CD8-positive, alpha-beta memory T cell (primary cell): ENCODE data around the gene PLBD2. TPM values are rescaled to one million over a fixed set of nuclear protein-coding genes. Genes with fewer than 3 reads are reported as not detected.

ENCODE experiments used
- CTCF ChIA-PET: fragments of 350-600 bp; sonication (Branson Sonifier 250); formaldehyde crosslinking; loops from one replicate; lab custom pipeline; 2021; ENCODE audit warnings: antibody characterized with exemption; lab: Charles Lee
- POLR2A ChIA-PET: fragments of 350-600 bp; sonication (Branson Sonifier 250); formaldehyde crosslinking; loops from one replicate; lab custom pipeline; 2021; ENCODE audit warnings: antibody characterized with exemption; lab: Charles Lee
- DNase-seq, 5 donors: peaks; one replicate each; pipeline versions ENCODE4 v3.0.0 to v3.0.0-alpha.2; 2020 to 2022; ENCODE audit warnings: mixed read lengths in 1 of 5
- H3K27ac ChIP-seq: one replicate; pipeline ENCODE4 v1.7.0; 2013; ENCODE audit warnings: low read depth, mild to moderate bottlenecking, low read length, moderate library complexity
- H3K27me3 ChIP-seq: 2 replicates; pipeline ENCODE4 v1.7.0; 2013; ENCODE audit warnings: low read length, mild to moderate bottlenecking; ENCODE audit not compliant: insufficient read depth, poor library complexity, severe bottlenecking
- H3K36me3 ChIP-seq: 2 replicates; pipeline ENCODE4 v1.7.0; 2013; ENCODE audit warnings: mild to moderate bottlenecking, low read length, moderate library complexity; ENCODE audit not compliant: insufficient read depth
- H3K4me1 ChIP-seq: 2 replicates; pipeline ENCODE4 v1.7.0; 2013; ENCODE audit warnings: mild to moderate bottlenecking, low read length, moderate library complexity; ENCODE audit not compliant: insufficient read depth
- H3K4me3 ChIP-seq: 2 replicates; pipeline ENCODE4 v1.7.0; 2013; ENCODE audit warnings: mild to moderate bottlenecking, low read length
- H3K9me3 ChIP-seq: 2 replicates; pipeline ENCODE4 v1.7.0; 2013; ENCODE audit warnings: mild to moderate bottlenecking, low read length
- H3K27ac Mint-ChIP-seq, 8 donors: one replicate each; pipeline ENCODE4 v1.8.0; 2020 to 2021; ENCODE audit warnings: mixed read lengths in 8 of 8, mild to moderate bottlenecking in 6 of 8, inconsistent platforms in 3 of 8, moderate library complexity in 3 of 8
- H3K27me3 Mint-ChIP-seq, 2 donors: one replicate each; pipeline ENCODE4 v1.8.0; 2020 to 2021; ENCODE audit warnings: mixed read lengths in 2 of 2, mild to moderate bottlenecking in 1 of 2, moderate library complexity in 1 of 2
- H3K36me3 Mint-ChIP-seq, 3 donors: one replicate each; pipeline ENCODE4 v1.8.0; 2020 to 2021; ENCODE audit warnings: mixed read lengths in 3 of 3, inconsistent platforms in 1 of 3, mild to moderate bottlenecking in 1 of 3
- H3K4me1 Mint-ChIP-seq, 3 donors: one replicate each; pipeline ENCODE4 v1.8.0; 2020 to 2021; ENCODE audit warnings: mixed read lengths in 3 of 3, inconsistent platforms in 1 of 3, mild to moderate bottlenecking in 1 of 3
- H3K4me3 Mint-ChIP-seq, 7 donors: one replicate each; pipeline ENCODE4 v1.8.0; 2020 to 2021; ENCODE audit warnings: mixed read lengths in 7 of 7, mild to moderate bottlenecking in 6 of 7, moderate library complexity in 4 of 7, inconsistent platforms in 2 of 7
- H3K9me3 Mint-ChIP-seq, 5 donors: one replicate each; pipeline ENCODE4 v1.8.0; 2020 to 2022; ENCODE audit warnings: mixed read lengths in 5 of 5, mild to moderate bottlenecking in 3 of 5, moderate library complexity in 2 of 5, inconsistent platforms in 1 of 5
- polyA plus RNA-seq: library from polyadenylated mRNA; unstranded; fragments of 300-500 nt; fragmentation: Illumina TruSeq; gene quantifications from one replicate; pipeline ENCODE4 v1.2.3, GENCODE V29; 2021
- total RNA-seq, 2 experiments: library from RNA; stranded (reverse); gene quantifications; one replicate each; pipeline ENCODE4 v1.2.3, GENCODE V29; 2021

Gene PLBD2
- total and polyA plus RNA-seq, 3 experiments from 2014 or later = 10.0 to 20.7 (median 19.5) TPM

GRCh38 chr12:113396828-113397496 lies 38.6 kb downstream of the PLBD2 start:
- H3K4me3 Mint-ChIP-seq = no peak overlapping the region
- no peaks in the 10 kb centered on the region for H3K36me3 ChIP-seq
- H3K9me3 Mint-ChIP-seq = no peaks in the 10 kb centered on the region
- DNase-seq = no peak
- no peaks in the 10 kb centered on the region for H3K9me3 ChIP-seq
- no peak overlapping the region for H3K27ac Mint-ChIP-seq
- H3K4me1 ChIP-seq = no peaks in the 10 kb centered on the region
- no peaks in the 10 kb centered on the region for H3K36me3 Mint-ChIP-seq
- no peaks in the 10 kb centered on the region for H3K27me3 ChIP-seq
- H3K4me1 Mint-ChIP-seq = no peaks in the 10 kb centered on the region
- peaks cover 0 to 4% of the 10 kb centered on the region in 2 donors for H3K27me3 Mint-ChIP-seq
- no peak overlapping the region for H3K27ac ChIP-seq
- CTCF ChIA-PET = no interaction called here
- H3K4me3 ChIP-seq = no peak overlapping the region
- POLR2A ChIA-PET = no interaction called here

GRCh38 chr12:113397497-113398197 lies 39.3 kb downstream of the PLBD2 start:
- no peaks in the 10 kb centered on the region for H3K4me1 ChIP-seq
- no peaks in the 10 kb centered on the region for H3K27me3 ChIP-seq
- no peaks in the 10 kb centered on the region for H3K9me3 Mint-ChIP-seq
- no peaks in the 10 kb centered on the region for H3K4me1 Mint-ChIP-seq
- no peaks in the 10 kb centered on the region for H3K36me3 ChIP-seq
- peaks cover 4 to 5% of the 10 kb centered on the region in 2 donors for H3K27me3 Mint-ChIP-seq
- POLR2A ChIA-PET = no interaction called here
- no peak for DNase-seq
- no peak overlapping the region for H3K27ac Mint-ChIP-seq
- no peaks in the 10 kb centered on the region for H3K36me3 Mint-ChIP-seq
- CTCF ChIA-PET = no interaction called here
- no peak overlapping the region for H3K4me3 Mint-ChIP-seq
- no peaks in the 10 kb centered on the region for H3K9me3 ChIP-seq
- no peak overlapping the region for H3K4me3 ChIP-seq
- no peak overlapping the region for H3K27ac ChIP-seq

GRCh38 chr12:113398346-113399290 lies 40.2 kb downstream of the PLBD2 start:
- Mint-ChIP-seq H3K27me3 (peaks cover 4 to 8% of the 10 kb centered on the region in 2 donors), H3K4me3 (no peak overlapping the region), H3K36me3 (no peaks in the 10 kb centered on the region), H3K9me3 (no peaks in the 10 kb centered on the region), H3K27ac (no peak overlapping the region), H3K4me1 (no peaks in the 10 kb centered on the region)
- Histone ChIP-seq H3K36me3 (no peaks in the 10 kb centered on the region), H3K27ac (no peak overlapping the region), H3K4me3 (no peak overlapping the region), H3K4me1 (no peaks in the 10 kb centered on the region), H3K9me3 (no peaks in the 10 kb centered on the region), H3K27me3 (no peaks in the 10 kb centered on the region)
- DNase-seq = no peak
- ChIA-PET POLR2A (no interaction called here), CTCF (no interaction called here)

- H3K9me3 Mint-ChIP-seq = no peaks in the 10 kb centered on the region
- H3K36me3 ChIP-seq = no peaks in the 10 kb centered on the region
Observed at GRCh38 chr12:113399490-113399889, 41.1 kb downstream of the PLBD2 start.

GRCh38 chr12:113400362-113400761 lies 42.0 kb downstream of the PLBD2 start:
- peaks cover 0 to 4% (median 0%) of the 10 kb centered on the region in 3 donors for H3K36me3 Mint-ChIP-seq
- DNase-seq = no peak
- H3K4me3 ChIP-seq = no peak overlapping the region
- no peaks in the 10 kb centered on the region for H3K4me1 Mint-ChIP-seq
- peaks cover 10 to 16% of the 10 kb centered on the region in 2 donors for H3K27me3 Mint-ChIP-seq
- no peak overlapping the region for H3K4me3 Mint-ChIP-seq
- H3K4me1 ChIP-seq = no peaks in the 10 kb centered on the region
- ChIA-PET POLR2A (no interaction called here), CTCF (no interaction called here)
- H3K9me3 ChIP-seq = no peaks in the 10 kb centered on the region
- H3K27ac Mint-ChIP-seq = no peak overlapping the region
- H3K36me3 ChIP-seq = no peaks in the 10 kb centered on the region
- H3K27ac ChIP-seq = no peak overlapping the region
- no peaks in the 10 kb centered on the region for H3K27me3 ChIP-seq
- H3K9me3 Mint-ChIP-seq = no peaks in the 10 kb centered on the region

More at GRCh38 chr12:113399490-113399889, 41.1 kb downstream of the PLBD2 start:
- ChIA-PET CTCF (interaction anchor here (0.6 kb wide), 1 partner anchor 851 kb away, joined by 3 read pairs; no protein-coding TSS in a partner anchor), POLR2A (no interaction called here)
- no peak for DNase-seq
- H3K27me3 ChIP-seq = no peaks in the 10 kb centered on the region
- H3K27ac ChIP-seq = no peak overlapping the region
- Mint-ChIP-seq H3K27ac (no peak overlapping the region), H3K4me3 (no peak overlapping the region), H3K4me1 (no peaks in the 10 kb centered on the region), H3K27me3 (peaks cover 8 to 11% of the 10 kb centered on the region in 2 donors), H3K36me3 (peaks cover 0 to 2% (median 0%) of the 10 kb centered on the region in 3 donors)
- H3K4me3 ChIP-seq = no peak overlapping the region
- no peaks in the 10 kb centered on the region for H3K4me1 ChIP-seq
- H3K9me3 ChIP-seq = no peaks in the 10 kb centered on the region

GRCh38 chr12:113401066-113402000 lies 42.9 kb downstream of the PLBD2 start:
- Mint-ChIP-seq H3K36me3 (peaks cover 0 to 4% (median 0%) of the 10 kb centered on the region in 3 donors), H3K4me3 (no peak overlapping the region), H3K27me3 (peaks cover 14 to 17% of the 10 kb centered on the region in 2 donors), H3K27ac (no peak overlapping the region), H3K9me3 (no peaks in the 10 kb centered on the region), H3K4me1 (no peaks in the 10 kb centered on the region)
- Histone ChIP-seq H3K9me3 (no peaks in the 10 kb centered on the region), H3K27ac (no peak overlapping the region), H3K36me3 (no peaks in the 10 kb centered on the region), H3K4me3 (no peak overlapping the region), H3K27me3 (no peaks in the 10 kb centered on the region), H3K4me1 (no peaks in the 10 kb centered on the region)
- ChIA-PET CTCF (no interaction called here), POLR2A (no interaction called here)
- no peak for DNase-seq

GRCh38 chr12:113402586-113403260 lies 44.3 kb downstream of the PLBD2 start:
- no peaks in the 10 kb centered on the region for H3K9me3 ChIP-seq
- Mint-ChIP-seq H3K4me3 (no peak overlapping the region), H3K9me3 (no peaks in the 10 kb centered on the region), H3K4me1 (no peaks in the 10 kb centered on the region), H3K36me3 (peaks cover 0 to 4% (median 0%) of the 10 kb centered on the region in 3 donors), H3K27me3 (peaks cover 14 to 17% of the 10 kb centered on the region in 2 donors), H3K27ac (no peak overlapping the region)
- no peak overlapping the region for H3K4me3 ChIP-seq
- ChIA-PET CTCF (no interaction called here), POLR2A (no interaction called here)
- H3K27me3 ChIP-seq = no peaks in the 10 kb centered on the region
- no peak overlapping the region for H3K27ac ChIP-seq
- no peak for DNase-seq
- no peaks in the 10 kb centered on the region for H3K36me3 ChIP-seq
- H3K4me1 ChIP-seq = no peaks in the 10 kb centered on the region
